ENCODE measurements around the gene CCDC88A.
"Not testable (repeated sequence)": the region's sequence is repeated elsewhere in the genome, so short reads cannot be mapped to it uniquely, and the experiment has no call there.

The CCDC88A gene

DNA sequence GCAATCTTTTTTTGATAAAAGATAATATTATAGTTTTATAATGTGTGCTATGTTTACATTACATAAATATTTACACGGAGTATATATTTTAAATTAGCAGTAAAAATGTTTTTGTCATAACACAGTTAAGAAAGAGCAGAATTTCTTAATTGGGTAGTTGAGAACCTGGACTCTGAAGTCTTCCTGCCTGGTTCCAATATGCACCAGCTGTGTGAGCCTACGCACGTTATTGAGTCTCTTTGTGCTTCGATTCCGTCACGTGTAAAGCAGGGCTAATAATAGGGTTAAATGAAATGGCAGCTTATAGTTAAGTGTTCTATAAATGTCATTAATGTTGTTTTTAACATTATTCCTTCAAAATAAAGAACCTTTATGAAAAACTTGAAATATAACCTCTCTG is 1.2 kb upstream of the CCDC88A start:
- DNase-seq: no peak

DNA sequence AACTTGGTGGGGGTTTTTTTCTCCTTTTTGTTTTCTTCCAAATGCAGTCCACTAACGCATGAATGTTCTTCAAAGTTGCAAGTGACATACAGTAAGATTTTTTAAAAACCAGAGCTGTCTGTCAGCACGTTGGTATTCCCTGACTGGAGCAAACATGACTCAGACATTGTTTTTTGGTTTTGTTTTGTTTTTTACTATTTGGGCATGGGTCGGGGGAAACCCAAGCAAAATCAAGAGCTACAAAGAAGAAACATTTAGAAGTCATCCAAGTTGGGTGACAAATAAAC is 726 bp upstream of the CCDC88A start:
- no peak for DNase-seq

DNA sequence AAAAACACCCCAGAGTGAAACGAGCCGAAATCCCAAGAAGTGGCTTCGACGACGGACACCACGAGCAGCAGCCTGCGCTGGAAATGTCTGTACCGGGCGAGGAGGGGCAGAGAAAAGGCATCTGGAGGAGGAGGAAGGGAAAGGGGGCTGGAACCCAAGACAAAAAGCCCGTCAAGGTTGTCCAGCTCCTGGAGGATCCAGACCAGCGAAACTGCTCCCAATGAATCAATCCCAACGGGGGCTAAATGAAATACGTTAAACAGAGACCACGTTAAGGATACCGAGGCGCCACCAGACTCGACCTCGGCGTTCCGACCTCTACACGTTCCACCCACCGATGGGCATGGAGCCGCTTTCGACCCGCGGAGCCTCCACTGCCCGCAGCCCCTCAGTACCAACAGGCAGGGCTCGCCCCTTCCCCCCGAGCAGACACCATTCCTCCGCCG is 400 bp downstream of the CCDC88A start:
- peak; percentile 83 for DNase-seq

DNA sequence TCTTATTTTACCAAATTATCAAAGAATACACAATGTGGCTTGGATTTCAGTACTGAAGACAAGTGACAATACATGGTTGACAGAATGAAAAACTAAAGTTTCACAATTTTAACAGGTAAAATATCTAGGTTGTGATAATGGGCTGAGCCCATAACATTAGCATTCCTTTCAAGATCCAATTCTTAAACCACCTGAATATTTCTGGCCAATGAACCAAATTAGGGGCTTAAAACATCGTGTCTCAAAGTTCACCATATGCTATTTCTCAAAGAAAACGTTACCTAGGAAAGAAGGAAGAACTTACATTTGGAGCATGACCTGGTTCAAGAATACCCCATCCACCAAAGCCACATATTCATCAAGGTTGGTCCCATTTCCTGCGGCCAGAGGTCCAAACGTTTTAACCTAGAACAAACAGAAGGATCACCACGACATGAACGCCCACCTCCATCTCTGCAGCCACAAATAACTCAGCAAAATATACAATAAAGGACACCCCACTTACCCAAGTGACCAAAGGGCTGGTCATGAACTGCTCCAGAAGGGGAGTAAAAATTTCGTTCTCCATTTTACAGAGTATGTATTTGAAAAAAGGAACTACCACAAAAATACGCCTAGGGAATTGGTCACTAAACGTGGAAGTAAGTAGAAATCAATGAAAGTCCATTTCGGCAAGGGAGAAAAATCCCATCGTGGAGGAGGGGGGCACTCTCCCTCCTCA is 984 bp downstream of the CCDC88A start:
- peak; percentile 75 for DNase-seq

DNA sequence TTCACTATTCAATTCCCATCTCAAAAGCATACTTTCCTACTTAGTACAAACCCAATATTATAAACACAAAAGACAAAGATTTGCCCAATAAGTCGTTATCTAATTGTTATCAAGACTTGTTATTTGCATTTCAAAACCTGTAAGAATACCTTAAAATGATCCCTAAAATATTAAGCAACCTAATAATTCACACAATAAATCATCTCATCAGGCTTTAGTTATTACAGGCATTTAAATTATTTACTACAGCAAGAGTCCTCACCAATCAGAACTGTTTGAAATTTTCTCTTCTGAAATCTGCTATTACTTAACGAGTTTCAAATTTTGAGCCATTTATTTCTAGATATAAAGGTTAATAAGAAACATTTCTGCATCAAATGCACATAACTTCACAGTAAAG is 1.6 kb downstream of the CCDC88A start:
- no peak for DNase-seq

DNA sequence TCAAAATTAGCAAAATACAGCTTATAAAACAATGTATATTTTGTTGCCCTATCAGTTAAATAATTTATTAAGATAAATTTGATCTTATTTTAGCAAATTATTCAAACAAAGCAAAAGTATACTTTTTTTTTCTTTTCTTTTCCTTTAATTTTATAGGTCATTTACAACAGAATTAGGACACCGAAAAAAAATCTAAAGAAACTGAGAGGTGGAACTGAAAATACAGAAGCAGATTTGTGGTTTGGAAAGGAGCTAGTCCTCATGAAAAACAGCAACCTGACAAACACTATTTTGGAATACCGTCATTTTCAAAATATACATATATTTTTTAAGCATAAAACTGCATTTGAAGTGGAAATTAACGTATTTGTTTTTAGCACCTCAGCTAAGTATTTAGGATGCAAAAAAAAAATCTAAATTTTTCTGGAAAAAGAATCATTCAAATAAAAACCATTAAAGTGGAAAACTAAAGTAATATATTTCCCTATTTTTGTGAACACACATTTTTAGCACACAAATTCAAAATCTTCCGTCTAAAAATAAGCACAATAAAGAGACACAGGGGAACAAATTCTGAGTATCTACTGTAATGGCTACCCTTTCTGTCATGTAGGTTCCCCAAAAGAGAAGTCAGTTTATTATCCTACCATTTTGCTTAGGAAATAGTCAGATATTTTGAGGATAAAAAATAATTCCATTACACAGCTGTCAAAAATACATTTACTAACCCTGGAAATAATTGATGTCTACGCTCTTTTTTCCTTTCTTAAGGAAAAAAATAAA is 2.7 kb downstream of the CCDC88A start:
- DNase-seq: no peak

DNA sequence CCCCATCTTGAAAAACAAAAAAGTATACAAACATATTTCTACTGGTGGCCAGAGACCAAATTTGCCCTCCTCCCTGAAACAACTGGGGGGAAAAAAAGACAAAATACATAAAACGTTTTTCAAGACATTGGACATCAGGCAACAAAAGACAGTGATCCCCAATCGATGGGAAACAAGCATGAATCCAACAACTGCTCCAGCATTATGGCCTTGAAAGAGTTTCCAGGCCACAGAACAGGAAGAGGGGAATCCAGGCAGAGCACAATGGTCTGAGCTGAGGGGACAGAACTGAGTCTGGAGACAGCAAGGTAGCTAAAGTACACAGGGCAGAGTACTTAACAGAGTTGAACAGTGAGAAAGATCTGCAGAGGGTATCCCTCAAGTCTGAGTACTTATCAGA is 4.4 kb downstream of the CCDC88A start:
- no peak for DNase-seq

DNA sequence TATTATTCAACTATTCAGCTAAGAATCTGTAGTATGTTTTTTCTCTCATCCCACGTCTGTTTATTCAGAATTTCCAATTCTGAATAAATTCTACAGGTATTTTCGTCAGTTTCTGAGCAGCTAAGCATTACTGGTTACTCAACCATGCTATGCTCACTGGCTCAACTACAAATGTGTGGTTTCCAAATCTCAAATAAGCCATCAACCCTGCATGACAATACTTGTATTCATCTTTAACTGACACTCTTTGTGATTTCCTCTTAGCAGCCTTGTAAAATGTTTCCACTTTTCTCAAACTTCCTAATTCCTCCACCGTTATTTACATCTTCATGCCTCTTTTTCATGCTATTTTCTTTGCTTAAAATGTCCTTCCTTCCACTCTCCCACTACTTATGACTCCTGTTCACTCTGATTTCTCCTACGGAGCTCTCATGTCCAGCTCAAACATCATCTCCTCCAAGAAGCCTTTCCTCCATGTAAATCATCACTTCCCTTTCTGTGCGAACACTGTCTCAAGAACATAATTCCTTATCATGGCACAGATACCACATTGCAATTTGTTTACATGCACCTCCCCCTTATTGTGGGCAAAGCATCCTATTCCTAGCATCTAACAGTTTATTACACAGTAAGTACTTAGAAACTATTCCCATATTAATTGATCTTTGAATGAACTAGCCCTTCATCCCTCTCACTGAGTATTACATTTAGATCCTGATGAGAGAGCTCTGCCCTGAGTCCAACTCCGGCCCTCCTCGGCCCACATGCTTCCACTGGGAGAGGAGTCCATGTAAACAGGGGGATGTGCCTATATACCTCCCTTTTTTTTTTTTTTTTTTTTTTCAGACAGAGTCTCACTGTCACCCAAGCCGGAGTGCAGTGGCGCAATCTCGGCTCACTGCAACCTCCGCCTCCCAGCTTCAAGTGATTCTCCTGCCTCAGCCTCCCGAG is 10.5 kb downstream of the CCDC88A start:
- DNase-seq: no peak

DNA sequence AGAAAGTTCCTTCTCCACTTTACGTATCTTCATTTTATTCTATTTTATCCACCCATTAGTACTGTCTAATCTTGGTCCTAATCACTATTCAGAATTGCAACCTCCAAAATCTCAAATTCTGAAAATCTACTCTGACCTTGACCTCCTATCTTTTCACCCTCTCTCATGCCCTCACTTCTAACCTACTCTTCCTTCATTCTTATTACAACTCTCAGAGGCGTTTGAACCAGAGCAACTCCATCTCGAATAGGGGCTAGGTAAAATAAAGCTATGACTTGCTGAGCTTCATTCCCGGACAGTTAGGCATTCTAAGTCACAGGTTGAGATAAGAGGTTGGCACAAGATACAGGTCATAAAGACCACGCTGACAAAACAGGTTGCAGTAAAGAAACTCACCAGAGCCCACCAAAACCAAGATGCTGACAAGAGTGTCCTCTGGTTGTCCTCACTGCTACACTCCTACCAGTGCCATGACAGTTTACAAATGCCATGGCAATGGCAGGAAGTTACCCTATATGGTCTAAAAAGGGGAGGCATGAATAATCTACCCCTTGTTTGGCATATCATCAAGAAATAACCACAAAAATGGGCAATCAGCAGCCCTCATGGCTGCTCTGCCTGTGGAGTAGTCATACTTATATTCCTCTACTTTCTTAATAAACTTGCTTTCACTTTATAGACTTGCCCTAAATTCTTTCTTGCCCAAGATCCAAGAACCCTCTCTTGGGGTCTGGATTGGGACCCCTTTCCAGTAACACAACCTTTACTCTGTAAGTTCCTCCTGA is 11.4 kb downstream of the CCDC88A start:
- no peak for DNase-seq

DNA sequence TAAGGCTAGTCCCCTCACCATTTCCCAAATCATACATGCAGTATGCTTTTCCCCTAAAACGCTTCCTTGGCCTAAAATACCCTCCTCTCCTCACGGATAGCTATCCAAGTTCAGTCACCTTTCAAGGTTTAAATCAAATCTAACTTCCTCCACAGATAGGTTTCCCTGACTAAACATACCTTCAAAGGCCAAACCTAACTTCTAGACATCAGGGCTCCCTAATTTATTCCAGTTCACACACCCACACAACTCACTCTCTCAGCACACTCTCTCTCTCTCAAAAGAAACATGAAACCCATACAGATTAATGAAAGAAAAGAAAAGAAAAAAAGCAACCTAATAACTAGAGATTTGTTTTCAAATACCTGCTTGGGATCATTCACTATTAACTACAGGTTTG is 14.5 kb downstream of the CCDC88A start:
- no peak for DNase-seq

DNA sequence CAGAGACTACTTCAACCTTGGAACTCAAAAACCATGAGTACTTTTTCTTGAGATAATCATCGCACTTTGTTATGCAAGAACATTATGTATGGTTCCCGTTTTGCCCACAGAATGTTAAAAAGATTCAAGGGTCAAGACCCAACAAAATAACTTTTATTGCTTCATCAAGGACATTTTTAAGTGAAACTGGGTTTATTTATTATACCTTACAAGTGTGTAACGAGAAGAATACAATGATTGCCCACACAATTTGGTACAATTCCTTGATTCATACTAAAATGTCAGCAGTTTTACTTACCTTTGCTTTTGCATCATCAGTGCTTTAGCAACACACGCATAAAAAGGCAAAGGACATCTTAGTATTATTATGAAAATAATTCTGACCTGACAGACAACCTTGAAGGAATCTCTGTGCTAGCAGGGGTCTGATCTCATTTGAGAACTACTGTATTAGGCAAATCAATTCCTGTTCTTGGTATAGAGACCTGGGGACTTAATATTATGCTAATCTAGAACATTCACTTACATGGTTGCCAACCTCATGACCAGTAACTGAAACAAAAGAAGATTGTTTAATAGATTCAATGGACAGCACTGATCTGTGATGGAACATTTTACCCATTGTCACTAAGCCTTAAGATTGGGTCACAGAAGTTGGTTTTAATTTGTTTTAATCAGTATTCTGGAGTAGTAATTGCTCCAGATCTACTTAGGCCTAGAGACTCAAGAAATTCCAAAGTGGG is 16.2 kb downstream of the CCDC88A start:
- no peak for DNase-seq

DNA sequence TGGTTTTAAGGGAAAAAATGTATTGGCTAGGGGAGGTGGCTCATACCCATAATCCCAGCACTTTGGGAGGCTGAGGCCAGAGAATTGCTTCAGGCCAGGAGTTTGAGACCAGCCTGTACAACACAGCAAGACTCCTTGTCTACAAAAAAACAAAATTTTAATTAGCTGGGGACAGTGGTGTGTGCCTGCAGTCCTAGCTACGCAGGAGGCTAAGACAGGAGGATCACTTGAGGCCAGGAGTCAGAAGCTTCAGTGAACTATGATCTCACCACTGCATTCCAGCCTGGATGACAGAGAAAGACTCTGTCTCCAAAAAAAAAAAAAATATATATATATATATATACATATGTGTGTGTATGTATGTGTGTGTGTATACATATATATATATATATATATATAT is 18.5 kb downstream of the CCDC88A start:
- no peak for DNase-seq

DNA sequence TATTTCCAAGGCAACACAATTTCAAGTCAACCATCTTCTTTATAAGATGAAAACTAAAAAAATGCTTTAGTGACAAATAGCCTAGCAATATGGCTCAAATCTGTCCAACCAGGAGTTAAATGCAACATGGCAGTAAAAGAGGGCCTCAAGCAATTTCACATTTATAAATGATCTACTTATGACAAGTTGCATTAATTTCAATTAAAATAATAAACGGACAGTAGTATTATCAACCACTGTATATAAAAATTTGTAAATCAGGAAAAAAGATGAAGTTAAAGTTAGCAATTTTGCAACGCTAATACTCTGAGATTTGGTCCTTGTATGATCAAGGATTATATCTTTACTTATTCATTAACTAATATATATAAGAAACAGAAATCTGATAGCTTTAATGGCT is 19.3 kb downstream of the CCDC88A start:
- DNase-seq: no peak

DNA sequence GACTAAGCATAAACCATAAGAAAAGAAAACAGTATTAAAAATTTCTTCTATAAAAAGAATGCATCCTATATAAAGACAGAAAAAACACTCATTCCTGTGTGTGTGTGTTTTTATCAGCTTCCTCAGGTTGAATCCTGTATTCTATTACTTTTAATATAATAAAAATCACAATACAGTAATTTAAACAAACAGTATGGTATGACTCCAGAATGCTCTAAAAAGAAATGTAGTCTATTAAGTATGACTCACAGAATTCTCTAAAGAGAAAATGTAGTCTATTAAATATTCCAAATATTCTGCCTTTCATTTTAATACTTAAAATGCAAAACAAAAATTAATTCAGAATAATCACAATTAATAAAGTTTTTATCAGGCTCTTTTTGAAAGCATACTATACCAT is 19.8 kb downstream of the CCDC88A start:
- no peak for DNase-seq

DNA sequence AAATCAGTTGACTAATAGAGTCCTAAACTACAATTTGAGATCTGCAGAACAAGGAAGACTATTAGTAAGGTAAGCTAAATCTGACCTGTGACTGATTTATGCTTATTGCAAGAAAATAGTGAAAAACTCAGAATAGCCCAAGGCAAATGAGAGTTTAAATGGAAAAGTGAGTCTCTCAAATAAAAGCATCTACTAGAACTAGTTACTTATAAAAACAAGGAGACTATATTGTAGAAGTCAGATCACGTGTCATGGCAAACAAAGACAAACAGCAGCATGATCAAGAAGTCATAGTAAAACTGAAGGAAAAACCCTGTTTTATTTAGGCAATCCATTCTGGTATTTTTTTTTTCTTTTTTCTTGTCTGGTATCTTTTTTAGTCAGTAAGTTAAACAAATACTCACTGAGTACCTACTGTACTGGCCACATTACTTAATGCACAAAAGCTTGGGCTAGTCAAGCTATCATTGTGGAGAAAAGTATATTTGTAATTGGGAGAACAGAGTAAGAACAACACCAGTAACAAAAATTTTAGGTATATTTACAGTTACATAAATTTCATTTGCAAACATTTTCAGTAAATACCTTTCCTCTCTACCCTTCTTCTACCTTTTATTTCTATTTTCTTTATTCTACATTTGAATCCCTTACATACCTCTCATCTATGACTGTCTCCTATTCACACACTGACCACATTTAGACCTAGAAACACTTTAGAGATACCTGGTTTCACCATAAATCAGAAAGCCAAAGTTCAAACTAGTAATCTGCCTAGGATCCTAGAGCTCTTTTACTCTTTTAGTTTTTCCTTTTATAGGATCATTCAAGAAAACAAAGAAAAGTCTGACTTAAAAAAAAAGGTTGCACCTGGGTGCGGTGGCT is 23.7 kb downstream of the CCDC88A start:
- DNase-seq: no peak

DNA sequence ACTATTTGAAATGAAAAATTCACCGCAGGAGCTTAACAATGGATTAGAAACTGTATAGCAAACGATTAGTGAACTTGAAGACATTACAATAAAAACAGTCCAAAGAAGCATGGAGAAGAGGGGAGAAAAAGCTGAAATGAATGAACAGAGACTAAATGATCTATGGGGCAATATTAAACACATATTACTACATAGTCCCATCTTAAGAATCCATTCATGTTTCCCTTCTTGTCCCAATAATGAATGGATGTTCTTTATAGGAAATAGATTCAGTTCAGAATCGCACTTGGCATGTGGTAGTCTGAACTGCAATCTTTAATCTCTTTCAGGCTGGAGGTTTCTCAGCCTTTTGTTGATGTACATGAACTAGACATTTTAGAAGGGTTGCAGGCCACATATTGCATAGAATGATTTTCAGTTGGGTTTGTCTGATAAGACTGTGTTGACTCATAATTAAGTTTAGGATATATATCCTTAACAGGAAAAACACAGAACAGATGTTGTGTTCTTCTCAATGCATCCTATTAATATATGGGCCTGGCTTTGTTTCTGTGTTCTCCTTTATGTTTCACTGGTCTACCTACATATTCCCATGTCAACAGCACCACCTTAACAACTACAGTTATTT is 27.9 kb downstream of the CCDC88A start:
- DNase-seq: no peak

DNA sequence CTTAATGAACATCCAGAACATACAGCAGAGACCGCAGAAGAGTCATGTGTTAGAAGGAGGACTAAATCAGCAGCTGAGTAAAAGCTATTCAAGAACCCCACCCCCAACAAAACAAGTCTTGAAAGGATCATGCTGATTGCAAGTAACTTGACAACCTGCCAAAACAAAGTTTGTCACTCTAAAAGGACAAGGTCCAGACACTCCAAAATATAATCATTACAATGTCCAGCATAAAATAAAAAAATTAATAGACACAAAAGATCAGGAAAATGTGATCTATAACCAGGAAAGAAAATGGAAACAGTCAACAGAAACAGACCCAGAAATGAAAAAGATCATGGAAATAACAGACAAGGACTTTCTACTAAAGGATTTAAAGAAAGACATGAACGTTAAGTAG is 28.5 kb downstream of the CCDC88A start:
- no peak for DNase-seq

DNA sequence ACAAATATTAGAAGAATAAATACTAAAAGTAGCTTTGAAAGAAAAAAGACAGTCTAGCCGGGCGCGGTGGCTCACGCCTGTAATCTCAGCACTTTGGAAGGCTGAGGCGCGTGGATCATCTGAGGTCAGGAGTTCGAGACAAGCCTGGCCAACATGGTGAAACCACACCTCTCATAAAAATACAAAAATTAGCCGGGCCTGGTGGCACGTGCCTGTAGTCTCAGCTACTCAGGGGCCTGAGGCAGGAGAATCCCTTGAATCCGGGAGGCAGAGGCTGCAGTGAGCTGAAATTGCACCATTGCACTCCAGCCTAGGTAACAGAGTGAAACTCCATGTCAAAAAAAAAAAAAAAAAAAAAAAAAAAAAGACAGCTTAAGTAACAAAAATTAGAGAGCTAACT is 34.1 kb downstream of the CCDC88A start:
- DNase-seq: not testable (repeated sequence)

DNA sequence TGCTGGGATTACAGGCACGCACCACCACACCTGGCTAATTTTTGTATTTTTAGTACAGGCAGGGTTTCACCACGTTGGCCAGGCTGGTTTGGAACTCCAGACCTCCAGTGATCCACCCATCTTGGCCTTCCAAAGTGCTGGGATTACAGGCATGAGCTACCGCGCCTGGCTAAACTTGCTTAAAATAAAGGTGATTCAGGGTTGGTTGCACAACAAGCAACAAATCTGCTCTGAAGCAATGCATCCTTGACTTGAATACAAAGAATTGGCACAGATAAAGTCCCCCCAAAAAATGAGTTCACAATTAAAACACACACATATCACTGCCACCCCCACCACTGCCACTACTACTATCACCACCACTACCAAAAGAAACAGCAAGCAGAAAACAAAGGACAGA is 34.9 kb downstream of the CCDC88A start:
- DNase-seq: no peak

DNA sequence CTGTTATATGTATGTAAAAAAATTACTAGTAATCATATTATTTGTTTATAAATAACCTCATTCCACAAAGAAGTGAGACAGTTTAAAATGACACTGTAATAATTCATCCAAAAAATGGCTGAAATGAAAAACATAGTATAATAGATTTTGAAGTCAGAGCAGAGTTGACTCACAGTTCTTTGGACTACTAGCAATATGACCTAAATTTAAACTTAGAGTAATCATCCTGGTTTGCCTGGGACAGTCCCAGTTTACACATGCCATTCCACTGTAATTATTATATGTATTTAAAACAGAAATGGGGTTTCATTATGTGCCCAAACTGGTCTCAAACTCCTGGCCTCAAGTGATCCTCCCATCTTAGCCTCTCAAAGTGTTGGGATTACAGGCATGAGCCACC is 48.3 kb downstream of the CCDC88A start:
- no peak for DNase-seq

DNA sequence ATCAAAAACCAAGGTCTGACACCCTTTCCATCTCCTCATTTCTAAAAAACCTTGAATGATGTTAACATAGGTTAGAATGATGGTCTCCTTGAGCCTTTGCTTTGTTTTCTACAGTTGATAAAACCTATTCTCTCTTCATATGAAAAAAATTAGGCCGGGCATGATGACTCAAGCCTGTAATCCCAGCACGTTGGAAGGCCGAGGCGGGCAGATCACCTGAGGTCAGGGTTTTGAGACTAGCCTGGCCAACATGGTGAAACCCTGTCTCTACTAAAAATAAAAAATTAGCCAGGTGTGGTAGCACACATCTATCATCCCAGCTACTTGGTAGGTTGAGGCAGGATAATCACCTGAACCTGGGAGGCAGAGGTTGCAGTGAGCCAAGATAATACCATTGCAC is 49.4 kb downstream of the CCDC88A start:
- no peak for DNase-seq
